Activated CD8-positive, alpha-beta T cell treated with anti-CD3 and anti-CD28 coated beads, Interleukin-2, amount 10 ng/mL, durations not matched to agents 7 days and 5 days (primary cell): Measurements from ENCODE around the gene NUDT2. TPM values are rescaled to one million over a fixed set of nuclear protein-coding genes. Genes with fewer than 3 reads are reported as not detected.
"Not testable (repeated sequence)": the region's sequence is repeated elsewhere in the genome, so short reads cannot be mapped to it uniquely, and the experiment has no call there.

Experiments
- ATAC-seq: fragments of 150-1000 bp; cut with Tn5 transposase; one replicate; pipeline ENCODE4 v1.10.0; 2021; ENCODE audit warnings: moderate library complexity
- CTCF ChIA-PET: fragments of 350-600 bp; sonication (Branson Sonifier 250); formaldehyde crosslinking; loops from one replicate; lab custom pipeline; 2021; ENCODE audit warnings: antibody characterized with exemption; lab: Charles Lee
- POLR2A ChIA-PET: fragments of 350-600 bp; sonication (Branson Sonifier 250); formaldehyde crosslinking; loops from one replicate; lab custom pipeline; 2021; ENCODE audit warnings: antibody characterized with exemption; lab: Charles Lee
- DNase-seq: peaks from one replicate; pipeline ENCODE4 v3.0.0-alpha.2; 2020
- H3K27ac Mint-ChIP-seq: one replicate; pipeline ENCODE4 v1.8.0; 2021; ENCODE audit warnings: mild to moderate bottlenecking, mixed read lengths
- H3K27me3 Mint-ChIP-seq: one replicate; pipeline ENCODE4 v1.8.0; 2021; ENCODE audit warnings: low read depth, mixed read lengths
- H3K36me3 Mint-ChIP-seq: one replicate; pipeline ENCODE4 v1.8.0; 2021; ENCODE audit warnings: low read depth, mixed read lengths
- H3K4me1 Mint-ChIP-seq: one replicate; pipeline ENCODE4 v1.8.0; 2021; ENCODE audit warnings: low read depth, mixed read lengths
- H3K4me3 Mint-ChIP-seq: one replicate; pipeline ENCODE4 v1.8.0; 2021; ENCODE audit warnings: mild to moderate bottlenecking, mixed read lengths
- H3K9me3 Mint-ChIP-seq: one replicate; pipeline ENCODE4 v1.8.0; 2022; ENCODE audit warnings: mixed read lengths; ENCODE audit not compliant: insufficient read depth
- total RNA-seq, 2 experiments: library from RNA; stranded (reverse); gene quantifications; one replicate each; pipeline ENCODE4 v1.2.3, GENCODE V29; 2021

The NUDT2 gene
- total RNA-seq, 2 experiments from 2014 or later, result 28.9 to 31.6 TPM

DNA sequence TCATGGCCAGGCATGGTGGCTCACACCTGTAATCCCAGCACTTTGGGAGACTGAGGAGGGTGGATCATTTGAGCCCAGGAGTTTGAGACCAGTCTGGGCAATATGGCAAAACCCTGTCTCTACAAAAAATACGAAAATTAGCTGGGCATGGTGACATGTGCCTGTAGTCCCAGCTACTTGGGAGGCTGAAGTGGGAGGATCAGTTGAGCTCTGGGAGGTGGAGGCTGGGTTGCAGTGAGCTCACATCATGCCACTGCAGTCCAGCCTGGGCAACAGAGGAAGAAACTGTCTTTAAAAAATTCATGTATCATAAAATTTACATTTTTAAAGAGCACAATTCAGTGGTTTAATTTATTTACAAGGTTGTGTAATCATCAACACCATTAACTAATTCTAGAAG, 23.6 kb downstream of the NUDT2 start:
- POLR2A ChIA-PET, H3K4me1 Mint-ChIP-seq, CTCF ChIA-PET: not testable (repeated sequence)

DNA sequence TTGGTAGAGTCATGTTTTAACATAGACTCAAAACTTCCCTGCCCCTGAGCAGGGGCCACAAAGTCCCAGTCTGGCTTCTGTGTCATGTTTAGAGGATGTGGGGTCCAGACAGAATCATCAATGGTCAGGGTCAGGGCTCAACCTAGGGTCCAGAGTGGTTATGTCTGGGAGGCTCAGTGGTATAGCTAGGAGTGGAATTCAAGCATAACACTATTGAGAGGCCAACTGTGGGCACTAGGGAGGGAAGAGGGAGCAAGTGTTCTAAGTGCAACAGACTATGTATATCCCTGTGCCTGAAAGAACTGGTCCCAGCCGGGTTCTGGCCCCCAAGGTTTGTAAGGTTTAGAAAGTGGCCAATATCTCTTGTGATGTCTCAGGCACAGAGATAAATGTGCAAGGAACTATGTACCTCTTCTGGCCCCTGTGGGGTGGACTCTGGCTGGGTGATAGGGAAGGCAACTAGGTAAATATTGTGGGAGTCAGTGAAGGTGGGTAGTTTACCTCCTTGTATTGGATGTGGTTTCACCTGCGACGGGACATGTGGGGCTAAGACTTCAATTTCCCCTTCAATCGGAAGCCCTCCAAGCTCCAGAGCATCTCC, 33.3 kb downstream of the NUDT2 start:
- ATAC-seq (no peak), DNase-seq (no peak)
- Mint-ChIP-seq H3K27ac (no peak overlapping the region), H3K4me3 (no peak overlapping the region), H3K36me3 (peaks cover 10% of the 10 kb centered on the region), H3K9me3 (no peaks in the 10 kb centered on the region), H3K27me3 (no peaks in the 10 kb centered on the region), H3K4me1 (peaks cover 17% of the 10 kb centered on the region)
- ChIA-PET POLR2A (no interaction called here), CTCF (interaction anchor here (1.6 kb wide), 1 partner anchor 30 kb away, joined by 5 read pairs; no protein-coding TSS in a partner anchor)

More for the DNA sequence above, 23.6 kb downstream of the NUDT2 start:
- not testable (repeated sequence) for H3K27me3 Mint-ChIP-seq, H3K4me3 Mint-ChIP-seq, H3K9me3 Mint-ChIP-seq, ATAC-seq, DNase-seq, H3K27ac Mint-ChIP-seq
- H3K36me3 Mint-ChIP-seq, result peaks cover 18% of the 10 kb centered on the region

DNA sequence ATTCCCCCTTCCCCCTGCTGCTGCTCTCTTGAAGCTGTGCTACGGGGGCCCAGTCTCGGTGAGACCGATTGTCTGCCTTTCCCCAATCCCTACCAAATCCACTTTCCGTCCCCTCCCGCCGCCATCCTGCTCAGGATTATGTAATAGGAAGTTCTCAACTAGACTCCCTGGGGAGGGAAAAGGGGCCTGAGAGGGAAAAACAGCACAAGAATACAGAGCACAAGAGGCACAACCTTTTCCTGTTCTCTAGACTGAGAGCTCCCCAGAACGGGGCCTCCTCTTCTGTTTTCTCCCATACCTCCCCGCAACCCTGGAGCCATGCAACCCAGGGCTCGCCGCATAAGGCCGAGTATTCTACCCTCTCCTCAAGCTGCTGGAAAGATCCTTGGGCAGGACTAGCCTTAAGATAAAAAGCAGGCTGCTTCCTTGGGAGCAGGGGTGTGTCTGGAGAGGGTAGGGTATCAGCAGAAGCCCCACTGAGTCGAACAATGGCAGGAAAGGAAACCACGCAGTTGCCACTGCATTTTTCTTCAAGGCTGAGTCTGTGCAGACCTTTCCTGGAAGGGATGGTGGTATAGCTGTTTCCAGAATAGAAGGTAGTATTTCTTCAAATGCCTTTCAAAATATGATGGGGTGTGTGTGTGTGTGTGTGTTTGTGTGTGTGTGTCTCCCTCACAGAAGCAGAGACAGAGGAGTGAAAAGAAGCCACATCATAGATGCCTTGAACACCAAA, 34.4 kb downstream of the NUDT2 start:
- CTCF ChIA-PET, result interaction anchor here (1.1 to 1.6 kb wide), 2 partner anchors 11 to 32 kb away, joined by 3 to 5 read pairs; no protein-coding TSS in a partner anchor
- ATAC-seq, result peak; percentile 74

DNA sequence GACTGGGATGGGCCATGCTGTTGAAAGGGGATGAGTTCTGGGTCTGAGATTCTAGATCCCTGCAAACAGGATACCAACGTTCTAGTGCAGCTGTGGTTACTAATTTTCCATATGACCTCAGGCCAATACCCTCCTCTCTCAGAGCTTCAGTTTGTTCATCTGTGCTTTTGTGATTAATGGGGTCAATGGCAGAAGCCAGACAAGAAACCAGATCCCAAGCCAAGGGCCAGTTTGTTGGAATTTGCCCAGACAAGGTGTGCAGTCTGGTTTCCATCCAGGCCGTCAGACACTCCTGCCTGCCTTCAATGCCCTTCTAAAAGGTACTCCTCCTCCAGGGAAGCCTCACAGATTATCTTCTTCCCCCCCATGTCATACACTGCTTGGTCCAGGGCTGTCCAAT, 35.9 kb downstream of the NUDT2 start:
- ChIA-PET POLR2A (no interaction called here), CTCF (no interaction called here)
- H3K27ac Mint-ChIP-seq, result no peak overlapping the region
- DNase-seq (no peak), ATAC-seq (no peak)
- peaks cover 4% of the 10 kb centered on the region for H3K9me3 Mint-ChIP-seq
- H3K4me3 Mint-ChIP-seq, result no peak overlapping the region
- no peaks in the 10 kb centered on the region for H3K27me3 Mint-ChIP-seq
- H3K36me3 Mint-ChIP-seq, result peaks cover 32% of the 10 kb centered on the region
- H3K4me1 Mint-ChIP-seq, result peaks cover 21% of the 10 kb centered on the region

More for the DNA sequence above, 34.4 kb downstream of the NUDT2 start:
- POLR2A ChIA-PET, result no interaction called here
- H3K4me1 Mint-ChIP-seq, result peaks cover 17% of the 10 kb centered on the region
- DNase-seq, result peak; percentile 39
- no peaks in the 10 kb centered on the region for H3K27me3 Mint-ChIP-seq
- H3K27ac Mint-ChIP-seq, result peak overlapping the region; percentile 78
- H3K4me3 Mint-ChIP-seq, result peak overlapping the region; percentile 19
- peaks cover 1% of the 10 kb centered on the region for H3K9me3 Mint-ChIP-seq
- H3K36me3 Mint-ChIP-seq, result peaks cover 19% of the 10 kb centered on the region

DNA sequence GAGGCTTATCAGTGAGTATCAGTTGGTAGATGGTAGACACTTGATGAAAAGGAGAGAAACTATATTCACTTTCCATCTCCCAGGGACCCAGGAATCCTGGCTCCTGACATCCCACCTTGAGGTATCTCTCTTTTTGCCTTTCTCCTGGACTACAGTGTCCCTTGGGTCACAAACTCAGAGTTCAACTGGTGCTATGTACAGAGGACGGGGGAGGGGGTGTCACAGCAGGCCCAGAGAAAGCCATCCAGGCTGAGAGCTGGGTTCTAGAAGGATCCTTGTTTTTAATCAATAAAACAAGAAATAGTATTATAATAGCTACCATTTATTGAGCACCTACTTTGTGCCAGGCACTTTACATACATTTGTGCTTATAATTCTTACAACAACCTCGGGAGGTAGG, 37.0 kb downstream of the NUDT2 start:
- H3K9me3 Mint-ChIP-seq, result peaks cover 8% of the 10 kb centered on the region
- peaks cover 26% of the 10 kb centered on the region for H3K4me1 Mint-ChIP-seq
- ChIA-PET POLR2A (interaction anchor here (0.6 kb wide), 1 partner anchor 346 kb away, joined by 4 read pairs; no protein-coding TSS in a partner anchor), CTCF (interaction anchor here (0.9 kb wide), 1 partner anchor 32 kb away, joined by 3 read pairs; no protein-coding TSS in a partner anchor)
- H3K27me3 Mint-ChIP-seq, result no peaks in the 10 kb centered on the region
- no peak overlapping the region for H3K4me3 Mint-ChIP-seq
- peaks cover 42% of the 10 kb centered on the region for H3K36me3 Mint-ChIP-seq
- no peak for ATAC-seq
- DNase-seq, result no peak
- no peak overlapping the region for H3K27ac Mint-ChIP-seq

DNA sequence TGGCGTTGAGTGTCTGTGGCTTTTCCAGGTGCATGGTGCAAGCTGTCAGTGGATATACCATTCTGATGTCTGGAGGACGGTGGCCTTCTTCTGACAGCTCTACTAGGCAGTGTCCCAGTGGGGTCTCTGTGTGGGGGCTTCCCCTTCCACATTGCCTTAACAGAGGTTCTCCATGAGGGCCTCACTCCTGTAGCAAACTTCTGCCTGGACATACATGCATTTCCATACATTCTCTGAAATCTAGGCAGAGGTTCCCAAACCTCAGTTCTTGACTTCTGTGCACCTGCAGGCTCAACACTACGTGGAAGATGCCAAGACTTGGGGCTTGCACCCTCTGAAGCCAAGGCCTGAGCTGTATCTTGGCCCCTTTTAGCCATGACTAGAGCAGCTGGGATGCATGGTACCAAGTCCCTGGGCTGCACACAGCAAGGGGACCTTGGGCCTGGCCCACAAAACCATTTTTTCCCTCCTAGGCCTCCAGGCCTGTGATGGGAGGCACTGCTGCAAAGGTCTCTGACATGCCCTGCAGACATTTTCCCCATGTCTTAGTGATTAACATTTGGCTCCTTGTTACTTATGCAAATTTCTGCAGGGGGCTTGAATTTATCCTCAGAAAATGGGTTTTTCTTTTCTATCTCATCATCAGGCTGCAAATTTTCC, 38.5 kb downstream of the NUDT2 start:
- H3K4me1 Mint-ChIP-seq, result peaks cover 26% of the 10 kb centered on the region
- POLR2A ChIA-PET, H3K9me3 Mint-ChIP-seq, CTCF ChIA-PET, H3K27me3 Mint-ChIP-seq, H3K4me3 Mint-ChIP-seq, ATAC-seq, H3K27ac Mint-ChIP-seq, DNase-seq: not testable (repeated sequence)
- peaks cover 52% of the 10 kb centered on the region for H3K36me3 Mint-ChIP-seq

DNA sequence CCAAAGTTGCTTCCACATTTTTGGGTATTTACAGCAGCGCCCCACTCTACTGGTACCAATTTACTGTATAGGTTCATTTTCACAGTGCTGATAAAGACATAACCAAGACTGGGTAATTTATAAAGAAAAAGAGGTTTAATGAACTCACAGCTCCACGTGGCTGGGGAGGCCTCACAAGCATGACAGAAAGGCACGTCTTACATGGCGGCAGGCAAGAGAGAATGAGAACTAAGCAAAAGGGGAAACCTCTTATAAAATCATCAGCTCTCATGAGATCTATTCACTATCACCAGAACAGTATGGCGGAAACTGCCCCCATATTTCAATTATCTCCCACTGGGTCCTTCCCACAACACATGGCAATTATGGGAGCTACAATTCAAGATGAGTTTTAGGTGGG, 39.4 kb downstream of the NUDT2 start:
- H3K27ac Mint-ChIP-seq, POLR2A ChIA-PET, H3K9me3 Mint-ChIP-seq, H3K4me3 Mint-ChIP-seq, ATAC-seq, DNase-seq, H3K27me3 Mint-ChIP-seq: not testable (repeated sequence)
- H3K36me3 Mint-ChIP-seq, result peaks cover 54% of the 10 kb centered on the region
- peaks cover 19% of the 10 kb centered on the region for H3K4me1 Mint-ChIP-seq
- CTCF ChIA-PET, result interaction anchor here (1.0 to 1.3 kb wide), 2 partner anchors 8 to 10 kb away, joined by 3 read pairs; partner anchors contain the start of gene MYORG

DNA sequence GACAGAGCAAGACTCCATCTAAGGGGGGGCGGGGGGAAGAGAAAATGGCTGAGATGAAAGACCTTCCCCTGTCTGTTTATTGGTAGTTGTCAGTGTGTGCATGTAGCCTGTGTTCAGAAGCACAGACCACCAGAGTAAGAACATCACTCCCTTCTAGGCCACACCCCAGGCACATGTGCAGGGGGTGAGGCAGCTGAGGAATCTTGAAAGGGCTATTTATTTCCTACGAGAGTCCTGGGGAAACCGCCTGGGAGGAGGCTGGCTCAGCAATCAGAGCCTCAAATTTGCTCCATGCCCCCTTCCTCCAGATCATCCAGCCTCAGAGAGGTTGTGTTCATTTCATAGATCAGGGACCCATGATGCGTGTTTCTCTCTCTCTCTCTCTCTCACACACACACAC, 40.3 kb downstream of the NUDT2 start:
- ChIA-PET POLR2A (no interaction called here), CTCF (interaction anchor here (1.0 to 1.3 kb wide), 2 partner anchors 8 to 10 kb away, joined by 3 read pairs; partner anchors contain the start of gene MYORG)
- no peak overlapping the region for H3K27ac Mint-ChIP-seq
- peaks cover 54% of the 10 kb centered on the region for H3K36me3 Mint-ChIP-seq
- DNase-seq (no peak), ATAC-seq (no peak)
- H3K4me3 Mint-ChIP-seq, result no peak overlapping the region
- peaks cover 16% of the 10 kb centered on the region for H3K4me1 Mint-ChIP-seq
- H3K27me3 Mint-ChIP-seq, result no peaks in the 10 kb centered on the region
- peaks cover 9% of the 10 kb centered on the region for H3K9me3 Mint-ChIP-seq

DNA sequence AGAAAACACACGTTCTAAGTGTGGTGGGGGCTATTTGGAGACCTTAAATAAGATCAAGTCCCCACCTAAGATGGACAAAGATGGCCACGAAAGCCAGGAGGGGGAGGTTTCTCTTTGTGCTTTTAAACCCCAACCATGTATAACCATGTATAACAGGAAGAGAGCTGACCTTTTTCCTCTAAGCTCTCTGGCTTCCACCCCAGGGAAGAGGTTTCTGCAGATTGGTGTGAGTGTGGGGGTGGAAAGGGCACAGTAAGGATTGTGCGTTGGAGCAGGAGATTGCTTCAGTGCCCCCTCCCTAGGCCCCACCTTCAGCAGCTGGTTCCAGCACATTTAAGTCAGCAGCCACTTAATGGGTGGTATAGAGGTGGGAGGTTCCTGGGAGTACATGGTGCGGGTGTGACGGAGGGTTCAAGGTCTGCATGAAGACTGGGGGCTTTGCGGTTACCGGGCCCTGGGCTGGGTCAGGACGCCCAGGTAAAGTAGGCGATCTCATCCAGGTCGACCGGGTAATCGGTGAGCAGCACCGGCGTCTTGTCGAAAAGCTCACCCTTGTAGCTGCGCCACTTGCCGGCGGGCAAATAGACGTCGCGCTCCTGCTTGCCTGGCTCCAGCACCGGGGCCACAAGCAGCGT, 41.1 kb downstream of the NUDT2 start:
- Mint-ChIP-seq H3K27me3 (no peaks in the 10 kb centered on the region), H3K27ac (no peak overlapping the region), H3K9me3 (peaks cover 9% of the 10 kb centered on the region), H3K4me1 (peaks cover 18% of the 10 kb centered on the region), H3K36me3 (peaks cover 54% of the 10 kb centered on the region), H3K4me3 (no peak overlapping the region)
- ChIA-PET CTCF (no interaction called here), POLR2A (no interaction called here)
- DNase-seq (no peak), ATAC-seq (no peak)

DNA sequence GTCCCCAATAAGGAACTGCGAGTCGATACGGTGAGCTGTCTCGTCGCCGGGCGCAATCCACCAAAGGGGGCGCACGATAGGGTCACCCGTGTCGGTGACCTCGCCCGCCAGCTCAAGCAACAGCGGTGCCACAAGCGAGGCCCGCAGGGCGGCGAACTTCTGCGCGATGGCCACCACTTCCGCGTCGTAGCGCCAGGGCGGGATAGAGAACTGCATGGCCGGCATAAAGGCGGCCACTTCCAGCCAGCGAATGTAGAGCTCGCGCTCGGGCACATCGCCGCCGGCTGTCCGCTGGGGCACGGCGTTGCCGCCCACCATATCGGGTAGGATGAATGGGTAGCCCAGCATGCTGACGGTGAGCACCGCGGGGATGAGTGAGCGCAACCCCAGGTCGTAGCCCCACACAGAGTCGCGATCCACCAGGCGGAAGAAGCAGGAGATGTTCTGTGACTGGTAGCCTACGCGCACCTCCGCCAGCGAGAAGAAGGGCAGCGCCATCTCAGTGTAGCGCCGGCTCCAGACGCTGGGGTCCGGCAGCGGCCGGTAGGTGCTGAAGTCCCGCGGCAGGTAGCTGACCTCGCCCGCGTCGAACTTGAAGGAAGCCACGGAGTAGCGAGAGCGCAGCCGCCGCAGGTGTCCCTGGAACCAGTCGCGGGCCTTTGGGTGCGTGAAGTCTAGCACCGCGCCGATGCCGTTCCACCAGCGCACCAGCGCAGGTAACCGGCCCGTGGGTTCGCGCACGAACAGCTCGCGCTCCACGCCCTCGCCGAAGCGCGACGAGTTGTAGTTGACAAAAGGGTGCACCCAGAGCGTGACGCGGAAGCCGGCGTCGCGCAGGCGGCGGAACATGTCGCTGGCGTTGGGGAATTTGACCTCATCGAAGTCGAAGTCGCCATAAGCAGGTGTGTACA, 41.9 kb downstream of the NUDT2 start:
- H3K4me3 Mint-ChIP-seq, result no peak overlapping the region
- POLR2A ChIA-PET, result no interaction called here
- CTCF ChIA-PET, result no interaction called here
- H3K36me3 Mint-ChIP-seq, result peaks cover 55% of the 10 kb centered on the region
- H3K27ac Mint-ChIP-seq, result no peak overlapping the region
- peaks cover 9% of the 10 kb centered on the region for H3K9me3 Mint-ChIP-seq
- no peaks in the 10 kb centered on the region for H3K27me3 Mint-ChIP-seq
- no peak for DNase-seq
- ATAC-seq, result no peak
- peaks cover 25% of the 10 kb centered on the region for H3K4me1 Mint-ChIP-seq
